Common myeloid progenitor, CD34-positive (primary cell): ENCODE data around the gene ZGPAT.

Source experiments
- CTCF ChIA-PET: fragments of 350-600 bp; sonication (Branson Sonifier 250); formaldehyde crosslinking; loops from one replicate; lab custom pipeline; 2021; ENCODE audit warnings: antibody characterized with exemption; lab: Charles Lee
- POLR2A ChIA-PET: fragments of 350-600 bp; sonication (Branson Sonifier 250); formaldehyde crosslinking; loops from one replicate; lab custom pipeline; 2021; ENCODE audit warnings: antibody characterized with exemption; lab: Charles Lee
- DNase-seq, 3 donors: peaks; one replicate each; pipeline versions ENCODE4 v3.0.0 to v3.0.0-alpha.2; 2013
- H3K27ac ChIP-seq, 2 experiments: 1 replicate in 1 of 2; 2 replicates in 1 of 2; pipeline ENCODE4 v1.7.0; 2013; ENCODE audit warnings: inconsistent platforms in 2 of 2, low read length in 2 of 2, mild to moderate bottlenecking in 2 of 2, low read depth in 1 of 2, moderate library complexity in 1 of 2; ENCODE audit not compliant: severe bottlenecking in 2 of 2, insufficient read depth in 1 of 2, poor library complexity in 1 of 2
- H3K27me3 ChIP-seq, 5 experiments: replicated peaks in 2 of 5; 1 replicate in 3 of 5; 2 replicates in 2 of 5; pipeline versions ENCODE4 v1.6.1 to v1.7.0; 2013; ENCODE audit warnings: low read length in 4 of 5, mild to moderate bottlenecking in 2 of 5, moderate library complexity in 2 of 5, inconsistent platforms in 1 of 5; ENCODE audit not compliant: insufficient read depth in 5 of 5, control insufficient read depth in 4 of 5
- H3K36me3 ChIP-seq, 4 experiments: 1 replicate in 2 of 4; 2 replicates in 2 of 4; pipeline versions ENCODE4 v1.6.1 to v1.7.0; 2013; ENCODE audit warnings: low read length in 3 of 4, control low read depth in 1 of 4, mild to moderate bottlenecking in 1 of 4; ENCODE audit not compliant: control insufficient read depth in 4 of 4, insufficient read depth in 4 of 4
- H3K4me1 ChIP-seq, 4 experiments: 1 replicate in 3 of 4; 2 replicates in 1 of 4; pipeline versions ENCODE4 v1.6.1 to v1.7.1; 2013; ENCODE audit warnings: low read length in 3 of 4, mild to moderate bottlenecking in 3 of 4, control low read depth in 1 of 4, inconsistent platforms in 1 of 4, moderate library complexity in 1 of 4; ENCODE audit not compliant: control insufficient read depth in 4 of 4, insufficient read depth in 4 of 4; ENCODE audit errors: control extremely low read depth in 1 of 4
- H3K4me3 ChIP-seq, 7 experiments: 1 replicate in 4 of 7; 2 replicates in 3 of 7; pipeline versions ENCODE4 v1.5.1 to v1.7.0; 2013; ENCODE audit warnings: mild to moderate bottlenecking in 7 of 7, low read length in 6 of 7, moderate library complexity in 6 of 7, inconsistent platforms in 2 of 7, low read depth in 2 of 7, control low read depth in 1 of 7; ENCODE audit not compliant: insufficient read depth in 4 of 7, control insufficient read depth in 1 of 7; ENCODE audit errors: extremely low read depth in 1 of 7
- H3K9me3 ChIP-seq, 5 experiments: 1 replicate in 4 of 5; 2 replicates in 1 of 5; pipeline versions ENCODE4 v1.6.1 to v1.7.1; 2013; ENCODE audit warnings: low read length in 4 of 5, mild to moderate bottlenecking in 2 of 5, inconsistent platforms in 1 of 5, low read depth in 1 of 5, moderate library complexity in 1 of 5; ENCODE audit not compliant: control insufficient read depth in 4 of 5, insufficient read depth in 2 of 5; ENCODE audit errors: control extremely low read depth in 1 of 5
- WGBS: methylation state at CpG from one replicate; pipeline ENCODE4 v1.1.5; 2013; ENCODE audit not compliant: insufficient coverage; 5-methylcytosine and 5-hydroxymethylcytosine counted together

Gene ZGPAT

DNA sequence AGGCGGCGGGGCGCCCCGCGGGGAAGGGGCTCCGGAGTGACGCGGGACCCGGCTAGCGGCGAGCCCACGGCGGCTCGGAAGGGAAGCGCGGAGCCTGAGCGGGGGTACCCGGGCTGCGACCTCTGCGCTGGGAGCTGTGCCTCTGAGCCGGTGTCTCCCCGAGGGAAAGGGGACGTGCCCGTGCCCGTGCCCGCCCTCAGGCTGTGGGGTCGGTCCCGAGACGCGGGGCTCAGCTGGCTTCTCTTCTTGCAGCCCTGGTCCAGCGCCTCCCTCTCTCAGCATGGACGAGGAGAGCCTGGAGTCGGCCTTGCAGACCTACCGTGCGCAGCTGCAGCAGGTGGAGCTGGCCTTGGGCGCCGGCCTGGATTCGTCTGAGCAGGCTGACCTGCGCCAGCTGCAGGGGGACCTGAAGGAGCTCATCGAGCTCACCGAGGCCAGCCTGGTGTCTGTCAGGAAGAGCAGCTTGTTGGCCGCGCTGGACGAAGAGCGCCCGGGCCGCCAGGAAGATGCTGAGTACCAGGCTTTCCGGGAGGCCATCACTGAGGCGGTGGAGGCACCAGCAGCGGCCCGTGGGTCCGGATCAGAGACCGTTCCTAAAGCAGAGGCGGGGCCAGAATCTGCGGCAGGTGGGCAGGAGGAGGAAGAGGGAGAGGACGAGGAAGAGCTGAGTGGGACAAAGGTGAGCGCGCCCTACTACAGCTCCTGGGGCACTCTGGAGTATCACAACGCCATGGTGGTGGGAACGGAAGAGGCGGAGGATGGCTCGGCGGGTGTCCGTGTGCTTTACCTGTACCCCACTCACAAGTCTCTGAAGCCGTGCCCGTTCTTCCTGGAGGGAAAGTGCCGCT, 686 bp downstream of the ZGPAT start:
- H3K4me1 ChIP-seq: peaks cover 6 to 29% (median 24%) of the 10 kb centered on the region in 4 experiments
- H3K9me3 ChIP-seq: peaks cover 0 to 4% (median 1%) of the 10 kb centered on the region in 5 experiments
- no peaks in the 10 kb centered on the region for H3K27me3 ChIP-seq
- H3K4me3 ChIP-seq: peak overlapping the region; percentile 58 to 90 (median 81)
- POLR2A ChIA-PET: interaction anchor here (0.6 kb wide), 1 partner anchor 56 kb away, joined by 3 read pairs; the partner anchor contains the start of gene STMN3
- WGBS: 28% methylated on average over 62 of the region's 67 CpGs
- CTCF ChIA-PET: interaction anchor here (0.9 to 2.9 kb wide), 11 partner anchors 10 to 160 kb away, joined by 3 to 8 read pairs (median 4); partner anchors contain the start of gene LIME1
- H3K36me3 ChIP-seq: peaks cover 12 to 56% (median 46%) of the 10 kb centered on the region in 4 experiments
- H3K27ac ChIP-seq: peak overlapping the region in 1 of 2 experiments; percentile 77
- peak in 1 of 3 donors; percentile 25 for DNase-seq

DNA sequence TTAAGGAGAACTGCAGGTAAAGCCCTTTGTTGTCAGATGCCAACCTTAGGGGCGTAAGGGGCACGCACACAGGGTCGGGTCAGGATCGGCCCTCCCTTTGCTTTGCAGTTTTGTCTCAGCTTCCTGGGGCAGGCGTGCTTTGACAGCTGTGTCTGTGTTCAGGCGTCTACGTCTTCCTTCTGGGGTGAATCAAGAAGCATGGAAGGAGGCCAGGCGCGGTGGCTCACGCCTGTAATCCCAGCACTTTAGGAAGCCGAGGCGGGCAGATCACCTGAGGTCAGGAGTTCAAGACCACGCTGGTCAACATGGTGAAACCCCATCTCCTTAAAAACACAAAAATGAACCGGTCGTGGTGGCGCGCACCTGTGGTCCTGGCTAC, 1.3 kb downstream of the ZGPAT start:
- POLR2A ChIA-PET: interaction anchor here (0.6 kb wide), 1 partner anchor 20 kb away, joined by 3 read pairs; no protein-coding TSS in a partner anchor
- 97% methylated on average over 9 of the region's 17 CpGs for WGBS

DNA sequence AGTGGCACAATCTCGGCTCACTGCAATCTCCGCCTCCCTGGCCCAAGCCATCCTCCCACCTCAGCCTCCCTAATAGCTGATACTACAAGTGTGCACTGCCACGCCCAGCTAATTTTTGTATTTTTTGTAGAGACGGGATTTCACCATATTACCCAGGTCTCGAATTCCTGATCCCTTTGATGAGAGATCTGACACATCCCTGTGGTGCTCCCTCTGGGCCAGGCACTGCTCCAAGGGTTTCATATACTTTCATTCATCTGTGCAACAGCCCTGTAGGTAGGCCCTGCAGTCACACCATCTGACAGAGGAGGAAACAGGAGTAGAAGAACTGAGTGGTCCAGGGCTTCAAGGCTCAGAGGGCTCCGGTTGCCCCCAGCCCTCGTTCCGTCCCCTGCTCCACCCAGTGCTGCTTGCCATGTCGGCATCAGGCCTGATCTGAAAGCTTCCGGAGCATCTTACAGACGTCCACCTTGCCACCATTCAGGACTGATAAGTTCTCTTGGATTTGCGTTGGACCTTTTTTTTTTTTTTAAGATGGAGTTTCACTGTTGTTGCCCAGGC, 3.3 kb downstream of the ZGPAT start:
- Histone ChIP-seq H3K4me3 (no peak overlapping the region), H3K36me3 (peaks cover 7 to 41% (median 36%) of the 10 kb centered on the region in 4 experiments), H3K27ac (no peak overlapping the region), H3K9me3 (peaks cover 6 to 14% (median 11%) of the 10 kb centered on the region in 5 experiments), H3K4me1 (peaks cover 5 to 26% (median 21%) of the 10 kb centered on the region in 4 experiments), H3K27me3 (no peaks in the 10 kb centered on the region)
- ChIA-PET CTCF (interaction anchor here (0.6 to 0.9 kb wide), 2 partner anchors 14 to 17 kb away, joined by 3 read pairs; no protein-coding TSS in a partner anchor), POLR2A (no interaction called here)
- WGBS: 85% methylated on average over 9 of the region's 12 CpGs
- no peak for DNase-seq

More for the DNA sequence above, 1.3 kb downstream of the ZGPAT start:
- Histone ChIP-seq H3K27ac (no peak overlapping the region), H3K36me3 (peaks cover 12 to 51% (median 43%) of the 10 kb centered on the region in 4 experiments), H3K4me1 (peaks cover 6 to 29% (median 24%) of the 10 kb centered on the region in 4 experiments), H3K27me3 (no peaks in the 10 kb centered on the region), H3K9me3 (peaks cover 0 to 4% (median 1%) of the 10 kb centered on the region in 5 experiments), H3K4me3 (peak overlapping the region in 3 of 7 experiments; percentile 81 to 90 (median 86))
- CTCF ChIA-PET: interaction anchor here (1.1 to 2.9 kb wide), 5 partner anchors 10 to 54 kb away, joined by 3 to 8 read pairs (median 5); no protein-coding TSS in a partner anchor
- no peak for DNase-seq

DNA sequence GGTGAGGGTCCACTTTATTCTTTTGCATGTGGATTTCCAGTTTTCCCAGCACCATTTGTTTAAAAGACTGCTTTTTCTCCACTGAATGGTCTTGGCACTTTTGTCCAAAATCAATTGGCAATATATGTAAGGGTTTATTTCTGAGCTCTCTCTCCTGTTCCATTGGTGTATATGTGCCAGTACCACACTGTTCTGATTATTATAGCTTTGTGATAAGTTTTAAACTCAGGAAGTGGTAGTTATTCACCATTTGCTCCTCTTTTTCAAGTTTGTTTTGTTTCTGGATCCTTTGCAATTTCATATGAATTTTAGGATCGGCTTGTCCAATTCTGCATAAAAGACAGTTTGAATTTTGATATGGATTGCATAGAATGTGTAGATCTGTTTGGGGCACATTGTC, 4.4 kb downstream of the ZGPAT start:
- H3K27me3 ChIP-seq: no peaks in the 10 kb centered on the region
- no CpG with 5 or more reads among the region's 1 CpG for WGBS
- no peak for DNase-seq
- POLR2A ChIA-PET: interaction anchor here (0.7 kb wide), 1 partner anchor 11 kb away, joined by 3 read pairs; no protein-coding TSS in a partner anchor
- CTCF ChIA-PET: interaction anchor here (0.6 to 0.9 kb wide), 2 partner anchors 13 to 16 kb away, joined by 3 read pairs; no protein-coding TSS in a partner anchor
- no peak overlapping the region for H3K27ac ChIP-seq
- peaks cover 0 to 16% (median 11%) of the 10 kb centered on the region in 4 experiments for H3K4me1 ChIP-seq
- H3K9me3 ChIP-seq: peaks cover 6 to 14% (median 12%) of the 10 kb centered on the region in 5 experiments
- H3K4me3 ChIP-seq: no peak overlapping the region
- peaks cover 9 to 44% (median 36%) of the 10 kb centered on the region in 4 experiments for H3K36me3 ChIP-seq

DNA sequence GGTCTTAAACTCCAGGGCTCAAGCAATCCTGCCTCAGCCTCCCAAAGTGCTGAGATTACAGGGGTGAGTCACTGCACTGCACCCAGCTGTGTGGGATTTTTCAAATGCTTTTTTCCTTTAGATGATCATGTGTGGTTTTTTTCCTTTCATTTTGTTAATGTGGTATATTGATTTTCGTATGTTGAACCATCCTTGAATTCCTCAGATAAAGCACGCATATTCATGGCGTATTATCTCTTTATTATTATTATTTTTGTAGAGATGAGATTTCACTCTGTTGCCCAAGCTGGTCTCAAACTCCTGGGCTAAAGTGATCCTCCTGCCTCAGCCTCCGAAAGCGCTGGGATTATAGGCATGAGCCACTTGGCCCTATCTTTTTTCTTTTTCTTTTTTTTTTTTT, 7.0 kb downstream of the ZGPAT start:
- H3K27ac ChIP-seq: no peak overlapping the region
- no peaks in the 10 kb centered on the region for H3K4me1 ChIP-seq
- ChIA-PET POLR2A (no interaction called here), CTCF (interaction anchor here (1.2 kb wide), 1 partner anchor 9 kb away, joined by 3 read pairs; no protein-coding TSS in a partner anchor)
- 100% methylated on average over 3 of the region's 5 CpGs for WGBS
- peak in 2 of 3 donors; percentile 34 to 56 for DNase-seq
- peaks cover 22 to 62% (median 41%) of the 10 kb centered on the region in 4 experiments for H3K36me3 ChIP-seq
- no peak overlapping the region for H3K4me3 ChIP-seq
- H3K27me3 ChIP-seq: no peaks in the 10 kb centered on the region
- peaks cover 6 to 25% (median 20%) of the 10 kb centered on the region in 5 experiments for H3K9me3 ChIP-seq

DNA sequence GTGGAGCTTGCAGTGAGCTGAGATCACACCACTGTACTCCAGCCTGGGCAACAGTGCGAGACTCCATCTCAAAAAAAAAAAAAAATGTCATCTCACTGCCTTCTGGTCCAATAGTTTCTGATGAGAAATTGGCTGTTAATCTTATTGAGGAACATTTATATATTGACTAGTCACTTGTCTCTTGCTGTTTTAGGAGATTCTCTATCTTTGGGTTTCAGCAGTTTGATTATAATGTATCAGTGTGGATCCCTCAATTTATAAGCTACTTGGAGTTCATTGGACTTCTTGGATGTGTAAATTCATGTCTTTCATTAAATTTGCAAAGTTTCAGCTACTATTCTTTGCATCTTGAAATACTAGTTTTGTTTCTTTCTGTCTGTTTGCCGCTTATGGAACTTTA, 11.2 kb downstream of the ZGPAT start:
- peaks cover 17 to 63% (median 32%) of the 10 kb centered on the region in 4 experiments for H3K36me3 ChIP-seq

More for the DNA sequence above, 11.2 kb downstream of the ZGPAT start:
- ChIA-PET CTCF (interaction anchor here (0.6 to 1.3 kb wide), 3 partner anchors 9 to 119 kb away, joined by 3 to 4 read pairs (median 3); no protein-coding TSS in a partner anchor), POLR2A (no interaction called here)
- Histone ChIP-seq H3K27me3 (no peaks in the 10 kb centered on the region), H3K9me3 (peaks cover 5 to 22% (median 20%) of the 10 kb centered on the region in 5 experiments), H3K27ac (no peak overlapping the region), H3K4me3 (no peak overlapping the region), H3K4me1 (no peaks in the 10 kb centered on the region)
- peak in 2 of 3 donors; percentile 33 to 45 for DNase-seq
- WGBS: no CpG with 5 or more reads among the region's 2 CpGs
